Effector memory CD8-positive, alpha-beta T cell (primary cell): ENCODE measurements around the gene EBI3.
"Not testable (repeated sequence)": the region's sequence is repeated elsewhere in the genome, so short reads cannot be mapped to it uniquely, and the experiment has no call there.

Source experiments
- ATAC-seq: fragments of 150-1000 bp; cut with Tn5 transposase; replicated peaks from 2 replicates; pipeline ENCODE4 v1.10.0; 2021; ENCODE audit warnings: mild to moderate bottlenecking, moderate library complexity
- DNase-seq, 3 experiments: peaks; one replicate each; pipeline ENCODE4 v3.0.0; 2021
- H3K27ac Mint-ChIP-seq, 2 donors: one replicate each; pipeline ENCODE4 v1.8.0; 2022; ENCODE audit warnings: mild to moderate bottlenecking in 2 of 2, mixed read lengths in 2 of 2, moderate library complexity in 2 of 2
- H3K27me3 Mint-ChIP-seq, 2 donors: one replicate each; pipeline ENCODE4 v1.8.0; 2022; ENCODE audit warnings: mixed read lengths in 2 of 2
- H3K36me3 Mint-ChIP-seq: one replicate; pipeline ENCODE4 v1.8.0; 2022; ENCODE audit warnings: mild to moderate bottlenecking, moderate library complexity, mixed read lengths; ENCODE audit not compliant: insufficient read depth
- H3K4me1 Mint-ChIP-seq, 2 donors: one replicate each; pipeline ENCODE4 v1.8.0; 2022; ENCODE audit warnings: low read depth in 2 of 2, mixed read lengths in 2 of 2
- H3K4me3 Mint-ChIP-seq, 2 donors: one replicate each; pipeline ENCODE4 v1.8.0; 2022; ENCODE audit warnings: mild to moderate bottlenecking in 2 of 2, mixed read lengths in 2 of 2, moderate library complexity in 2 of 2
- H3K9me3 Mint-ChIP-seq, 2 donors: one replicate each; pipeline ENCODE4 v1.8.0; 2022; ENCODE audit warnings: mixed read lengths in 2 of 2

The EBI3 gene

GRCh38 chr19:4233282-4233853, 4.0 kb downstream of the EBI3 start:
- Mint-ChIP-seq H3K36me3 (peaks cover 3% of the 10 kb centered on the region), H3K27me3 (peaks cover 16 to 32% of the 10 kb centered on the region in 2 donors), H3K4me3 (no peak overlapping the region), H3K9me3 (no peaks in the 10 kb centered on the region), H3K4me1 (peaks cover 0 to 5% of the 10 kb centered on the region in 2 donors), H3K27ac (no peak overlapping the region)
- ATAC-seq (peak; percentile 61), DNase-seq (peak; percentile 60 to 64 (median 64))

- H3K4me1 Mint-ChIP-seq, result peaks cover 0 to 5% of the 10 kb centered on the region in 2 donors
- ATAC-seq (no peak), DNase-seq (no peak)
- peaks cover 3% of the 10 kb centered on the region for H3K36me3 Mint-ChIP-seq
- no peaks in the 10 kb centered on the region for H3K9me3 Mint-ChIP-seq
- no peak overlapping the region for H3K4me3 Mint-ChIP-seq
- peaks cover 16 to 32% of the 10 kb centered on the region in 2 donors for H3K27me3 Mint-ChIP-seq
- no peak overlapping the region for H3K27ac Mint-ChIP-seq
These were observed 5.0 kb downstream of the EBI3 start for GRCh38 chr19:4234142-4234861.

GRCh38 chr19:4234862-4235201, 5.5 kb downstream of the EBI3 start:
- Mint-ChIP-seq H3K36me3 (peaks cover 3% of the 10 kb centered on the region), H3K27me3 (peaks cover 16 to 32% of the 10 kb centered on the region in 2 donors), H3K4me1 (peaks cover 0 to 5% of the 10 kb centered on the region in 2 donors), H3K4me3 (no peak overlapping the region), H3K27ac (no peak overlapping the region), H3K9me3 (no peaks in the 10 kb centered on the region)
- ATAC-seq, result no peak
- DNase-seq, result no peak

- not testable (repeated sequence) for ATAC-seq, H3K4me3 Mint-ChIP-seq, H3K36me3 Mint-ChIP-seq, H3K27ac Mint-ChIP-seq, H3K9me3 Mint-ChIP-seq, H3K4me1 Mint-ChIP-seq, DNase-seq
- H3K27me3 Mint-ChIP-seq, result peaks cover 16 to 40% of the 10 kb centered on the region in 2 donors
These were observed 8.2 kb downstream of the EBI3 start for GRCh38 chr19:4237510-4237909.

- H3K4me1 Mint-ChIP-seq, result no peaks in the 10 kb centered on the region
- H3K27me3 Mint-ChIP-seq, result peaks cover 6 to 30% of the 10 kb centered on the region in 2 donors
- peaks cover 0 to 4% of the 10 kb centered on the region in 2 donors for H3K9me3 Mint-ChIP-seq
- ATAC-seq (no peak), DNase-seq (no peak)
- H3K36me3 Mint-ChIP-seq, result no peaks in the 10 kb centered on the region
- H3K27ac Mint-ChIP-seq, result no peak overlapping the region
- H3K4me3 Mint-ChIP-seq, result no peak overlapping the region
These were observed 9.5 kb downstream of the EBI3 start for GRCh38 chr19:4238831-4239230.

GRCh38 chr19:4241824-4242430, 12.6 kb downstream of the EBI3 start:
- Mint-ChIP-seq H3K4me1 (peaks cover 4% of the 10 kb centered on the region in 2 donors), H3K27me3 (peaks cover 0 to 10% of the 10 kb centered on the region in 2 donors), H3K4me3 (no peak overlapping the region), H3K9me3 (peaks cover 0 to 4% of the 10 kb centered on the region in 2 donors), H3K27ac (no peak overlapping the region), H3K36me3 (peaks cover 12% of the 10 kb centered on the region)
- ATAC-seq, result no peak
- no peak for DNase-seq

- not testable (repeated sequence) for H3K9me3 Mint-ChIP-seq, DNase-seq, ATAC-seq, H3K27me3 Mint-ChIP-seq
- H3K36me3 Mint-ChIP-seq, result peaks cover 51% of the 10 kb centered on the region
- H3K4me1 Mint-ChIP-seq, result peaks cover 4 to 23% of the 10 kb centered on the region in 2 donors
- peak overlapping the region; percentile 99 for H3K27ac Mint-ChIP-seq
- H3K4me3 Mint-ChIP-seq, result peak overlapping the region; percentile 87 to 91
These were observed 16.6 kb downstream of the EBI3 start for GRCh38 chr19:4245938-4246337.

- ATAC-seq, result peak; percentile 92
- peaks cover 0 to 2% of the 10 kb centered on the region in 2 donors for H3K27me3 Mint-ChIP-seq
- H3K27ac Mint-ChIP-seq, result peak within 1 kb of the TSS; percentile 99
- peaks cover 4 to 23% of the 10 kb centered on the region in 2 donors for H3K4me1 Mint-ChIP-seq
- DNase-seq, result peak; percentile 98 to 100 (median 99)
- H3K9me3 Mint-ChIP-seq, result peaks cover 0 to 1% of the 10 kb centered on the region in 2 donors
- peaks cover 62% of the 10 kb centered on the region for H3K36me3 Mint-ChIP-seq
- peak within 1 kb of the TSS; percentile 87 to 91 for H3K4me3 Mint-ChIP-seq
These were observed 17.7 kb downstream of the EBI3 start, which contains the start of gene YJU2 for GRCh38 chr19:4246767-4247593. Gene YJU2, plus strand, starts transcription at chr19:4247080. Its CDS starts 67 bp downstream, at chr19:4247147.

GRCh38 chr19:4256563-4256962, 27.2 kb downstream of the EBI3 start:
- no peak for ATAC-seq

GRCh38 chr19:4257025-4257424, 27.7 kb downstream of the EBI3 start:
- Mint-ChIP-seq H3K36me3 (peaks cover 99% of the 10 kb centered on the region), H3K9me3 (peaks cover 0 to 2% of the 10 kb centered on the region in 2 donors), H3K27me3 (no peaks in the 10 kb centered on the region), H3K4me1 (peaks cover 1 to 6% of the 10 kb centered on the region in 2 donors), H3K4me3 (no peak overlapping the region), H3K27ac (no peak overlapping the region)
- DNase-seq (no peak), ATAC-seq (no peak)

More at GRCh38 chr19:4256563-4256962, 27.2 kb downstream of the EBI3 start:
- Mint-ChIP-seq H3K27ac (no peak overlapping the region), H3K4me1 (peaks cover 1 to 6% of the 10 kb centered on the region in 2 donors), H3K9me3 (peaks cover 0 to 2% of the 10 kb centered on the region in 2 donors), H3K27me3 (no peaks in the 10 kb centered on the region), H3K36me3 (peaks cover 99% of the 10 kb centered on the region), H3K4me3 (no peak overlapping the region)
- DNase-seq, result no peak

GRCh38 chr19:4258181-4258580, 28.9 kb downstream of the EBI3 start:
- Mint-ChIP-seq H3K9me3 (peaks cover 0 to 2% of the 10 kb centered on the region in 2 donors), H3K27ac (peak overlapping the region in 1 of 2 donors; percentile 78), H3K27me3 (no peaks in the 10 kb centered on the region), H3K4me3 (no peak overlapping the region), H3K36me3 (peaks cover 99% of the 10 kb centered on the region), H3K4me1 (peaks cover 1 to 6% of the 10 kb centered on the region in 2 donors)
- no peak for DNase-seq
- ATAC-seq, result no peak

GRCh38 chr19:4260613-4261191, 31.4 kb downstream of the EBI3 start:
- ATAC-seq (no peak), DNase-seq (no peak)
- Mint-ChIP-seq H3K27me3 (no peaks in the 10 kb centered on the region), H3K4me3 (no peak overlapping the region), H3K36me3 (peaks cover 98% of the 10 kb centered on the region), H3K9me3 (no peaks in the 10 kb centered on the region), H3K27ac (no peak overlapping the region), H3K4me1 (peaks cover 10% of the 10 kb centered on the region in 2 donors)

- H3K4me3 Mint-ChIP-seq, result peak overlapping the region; percentile 48 to 71
- peak; percentile 84 for ATAC-seq
- DNase-seq, result no peak
- peak overlapping the region; percentile 12 to 92 for H3K27ac Mint-ChIP-seq
- H3K27me3 Mint-ChIP-seq, result no peaks in the 10 kb centered on the region
- peaks cover 90% of the 10 kb centered on the region for H3K36me3 Mint-ChIP-seq
- peaks cover 25 to 26% of the 10 kb centered on the region in 2 donors for H3K4me1 Mint-ChIP-seq
- H3K9me3 Mint-ChIP-seq, result no peaks in the 10 kb centered on the region
These were observed 35.5 kb downstream of the EBI3 start for GRCh38 chr19:4264812-4265211.
